ENCODE data around the gene OR4C45. TPM values are rescaled to one million over a fixed set of nuclear protein-coding genes. Genes with fewer than 3 reads are reported as not detected.

The OR4C45 gene
- total RNA-seq, 1 experiment from 2014 or later = not detected

Other genes with a start within 250 kb of the OR4C45 start
- gene OR4C13, start 80.5 kb upstream of the OR4C45 start, total RNA-seq (2014; rRNA removed; shearing (Covaris generic); ENCODE audit: low replicate concordance) = not detected in 2 replicates
- not detected in 2 replicates for gene OR4C12, start 50.3 kb upstream of the OR4C45 start, total RNA-seq (2014; rRNA removed; shearing (Covaris generic); ENCODE audit: low replicate concordance)